GM13976 (cell line): Measurements from ENCODE around the gene TMPRSS5.

ENCODE experiments used
- DNase-seq: peaks from one replicate; pipeline ENCODE4 v3.0.0; 2012; ENCODE audit warnings: low spot score
- in situ Hi-C: fragments of 300-500 bp; cut with MboI; formaldehyde crosslinking; loops from one replicate; pipeline ENCODE4 v1.12.0; 2022; ENCODE audit warnings: low sequenced_read_pairs, mixed read lengths, inconsistent platforms; ENCODE audit not compliant: unreplicated experiment
- TF ChIP-seq, protein P1 (sequence below): IDR thresholded peaks from 2 replicates; pipeline ENCODE4 v1.5.1; 2012; ENCODE audit warnings: borderline replicate concordance, mild to moderate bottlenecking; ENCODE audit not compliant: insufficient read depth; ENCODE audit errors: extremely low read depth, missing control alignments, control extremely low read depth

The TMPRSS5 gene

DNA sequence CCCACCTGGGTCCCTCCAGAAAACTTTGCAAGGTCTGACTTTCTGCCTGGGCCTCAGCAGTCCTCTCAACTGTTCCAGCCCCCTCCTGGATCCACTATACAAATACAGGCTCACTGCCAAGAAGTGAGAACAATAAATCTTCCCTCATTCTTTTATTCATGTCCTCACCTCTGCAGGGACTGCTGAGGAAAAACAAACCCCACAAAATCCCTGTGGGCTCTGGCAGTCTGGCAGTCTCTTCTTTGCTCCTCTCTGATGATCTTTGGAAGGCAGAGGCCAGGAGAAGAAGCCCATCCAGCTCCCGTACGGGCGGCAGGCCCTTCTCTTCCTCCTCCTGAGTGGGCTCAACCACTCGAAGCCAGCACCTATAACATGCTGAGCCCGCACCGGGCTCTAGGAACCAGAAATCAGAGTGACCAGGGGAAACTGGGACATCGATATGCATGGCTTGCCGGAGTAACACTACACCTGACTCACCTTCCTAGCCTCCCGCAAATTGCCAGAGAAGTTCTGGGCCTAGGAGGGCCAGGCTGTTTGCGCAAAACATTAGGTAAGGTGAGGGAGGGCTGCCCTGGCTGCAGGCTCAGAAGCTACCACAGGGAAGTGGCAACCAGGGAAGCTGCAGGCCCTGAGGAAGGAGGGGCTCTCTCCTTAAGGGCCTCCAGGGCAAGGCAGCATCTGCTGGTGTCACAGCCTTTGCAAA is 24.2 kb downstream of the TMPRSS5 start:
- DNase-seq, result no peak
- TF ChIP-seq, protein P1, sequence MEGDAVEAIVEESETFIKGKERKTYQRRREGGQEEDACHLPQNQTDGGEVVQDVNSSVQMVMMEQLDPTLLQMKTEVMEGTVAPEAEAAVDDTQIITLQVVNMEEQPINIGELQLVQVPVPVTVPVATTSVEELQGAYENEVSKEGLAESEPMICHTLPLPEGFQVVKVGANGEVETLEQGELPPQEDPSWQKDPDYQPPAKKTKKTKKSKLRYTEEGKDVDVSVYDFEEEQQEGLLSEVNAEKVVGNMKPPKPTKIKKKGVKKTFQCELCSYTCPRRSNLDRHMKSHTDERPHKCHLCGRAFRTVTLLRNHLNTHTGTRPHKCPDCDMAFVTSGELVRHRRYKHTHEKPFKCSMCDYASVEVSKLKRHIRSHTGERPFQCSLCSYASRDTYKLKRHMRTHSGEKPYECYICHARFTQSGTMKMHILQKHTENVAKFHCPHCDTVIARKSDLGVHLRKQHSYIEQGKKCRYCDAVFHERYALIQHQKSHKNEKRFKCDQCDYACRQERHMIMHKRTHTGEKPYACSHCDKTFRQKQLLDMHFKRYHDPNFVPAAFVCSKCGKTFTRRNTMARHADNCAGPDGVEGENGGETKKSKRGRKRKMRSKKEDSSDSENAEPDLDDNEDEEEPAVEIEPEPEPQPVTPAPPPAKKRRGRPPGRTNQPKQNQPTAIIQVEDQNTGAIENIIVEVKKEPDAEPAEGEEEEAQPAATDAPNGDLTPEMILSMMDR, result no peak
- in situ Hi-C loops, result no loop called here

DNA sequence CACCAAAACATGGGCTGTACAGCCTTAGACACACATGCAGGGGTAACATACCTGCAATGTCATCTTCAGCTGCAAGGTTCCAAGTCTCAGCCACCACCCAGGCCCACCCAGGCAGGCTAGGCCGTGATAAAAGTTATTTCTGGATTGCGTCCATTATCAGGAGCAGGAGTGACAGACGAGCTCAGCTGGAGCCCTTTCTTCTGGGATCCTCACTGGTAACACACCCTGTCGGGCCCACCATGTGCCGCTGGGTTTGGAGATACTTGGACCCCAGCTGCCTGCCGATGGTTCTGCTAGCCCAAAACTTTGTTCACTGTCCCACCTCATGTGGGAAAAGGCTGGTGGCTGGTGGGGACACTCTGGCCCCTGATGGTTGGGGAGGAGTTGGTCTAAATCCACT is 24.8 kb downstream of the TMPRSS5 start:
- in situ Hi-C loops, result no loop called here
- no peak for DNase-seq
- TF ChIP-seq, protein P1, result no peak

DNA sequence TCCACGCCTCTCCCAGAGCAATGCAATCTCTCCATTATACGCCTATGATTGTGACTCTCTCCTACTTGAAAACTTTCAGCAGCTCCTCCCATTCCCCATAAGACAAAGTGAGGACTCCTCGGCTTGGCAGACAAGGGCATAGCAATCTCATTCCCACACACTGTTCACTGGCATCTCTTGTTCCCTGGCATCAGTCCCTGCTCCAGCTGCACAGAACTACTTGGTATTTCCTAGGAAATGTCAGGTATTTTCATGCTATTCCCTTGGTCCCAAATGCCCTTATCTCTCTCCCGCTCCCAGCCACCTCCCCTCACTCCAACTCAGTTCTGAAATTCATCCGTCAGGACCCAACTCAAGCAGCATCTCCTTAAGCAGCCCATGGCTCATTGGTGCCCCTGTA is 28.4 kb downstream of the TMPRSS5 start:
- in situ Hi-C loops, result no loop called here
- TF ChIP-seq, protein P1, result no peak
- no peak for DNase-seq

DNA sequence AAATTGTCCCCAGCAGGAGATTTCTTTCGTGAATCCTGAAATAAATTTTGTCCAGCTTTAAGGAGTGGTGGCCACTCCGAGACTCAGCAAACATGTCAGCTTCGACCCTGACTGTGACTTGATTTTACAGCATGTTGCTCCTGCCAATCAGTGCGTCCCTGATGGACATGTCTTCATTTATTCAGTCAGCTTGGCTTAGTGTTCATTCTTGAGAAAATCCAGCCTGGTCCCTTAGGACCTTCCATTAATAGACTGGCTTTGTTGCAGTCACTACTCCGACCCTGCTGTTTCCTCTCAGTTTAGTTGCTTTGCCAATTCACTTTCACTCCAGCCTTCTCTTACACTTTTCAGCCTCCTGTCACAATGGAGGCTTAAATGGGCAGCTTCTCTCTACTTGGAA is 30.5 kb downstream of the TMPRSS5 start:
- in situ Hi-C loops, result no loop called here
- no peak for DNase-seq
- TF ChIP-seq, protein P1, result no peak

DNA sequence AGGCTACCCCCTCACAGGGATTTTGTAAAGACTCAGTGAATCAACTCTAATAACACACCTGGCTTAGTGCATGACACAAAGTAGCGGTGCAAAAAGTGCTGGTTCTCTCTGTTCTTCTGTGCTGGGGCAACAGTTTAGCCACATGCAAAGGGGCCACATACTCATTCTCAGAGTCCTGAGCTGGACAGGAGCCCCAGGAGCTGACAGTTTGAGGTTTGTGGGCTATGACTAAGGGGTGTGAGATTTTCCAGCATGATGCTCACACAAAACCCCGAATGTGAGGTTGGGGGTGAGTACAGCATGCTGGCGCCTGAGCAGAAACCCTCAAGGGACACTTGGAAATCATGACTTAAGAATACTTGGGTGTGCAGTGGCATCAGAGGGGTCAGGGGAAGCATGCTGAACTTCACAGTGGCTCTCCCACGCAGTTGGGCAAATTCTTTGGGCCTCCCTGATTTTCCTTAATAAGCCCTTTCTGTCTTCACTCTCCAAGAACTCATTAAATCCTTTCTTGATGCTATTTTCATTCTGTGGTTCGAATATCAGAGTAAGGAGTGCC is 31.0 kb downstream of the TMPRSS5 start:
- peak; percentile 56 for DNase-seq
- TF ChIP-seq, protein P1, result no peak
- in situ Hi-C loops, result no loop called here

DNA sequence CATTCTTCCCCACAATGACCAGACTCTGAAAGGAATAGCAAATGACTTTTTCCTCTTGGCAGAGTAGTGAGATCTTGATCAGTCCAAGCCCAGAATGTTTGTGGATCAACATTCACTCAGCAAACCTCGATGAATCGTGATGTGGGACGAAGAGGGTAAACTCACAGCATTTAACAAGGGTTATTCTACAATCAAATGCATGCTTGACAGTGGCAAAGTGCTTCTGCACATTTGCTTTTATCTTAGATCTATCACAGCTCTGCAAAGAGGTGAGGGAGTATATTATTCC is 31.8 kb downstream of the TMPRSS5 start:
- TF ChIP-seq, protein P1, result no peak
- no peak for DNase-seq
- in situ Hi-C loops, result no loop called here
